Keratinocyte (primary cell): ENCODE measurements around the gene ANKRD18B.
"Not testable (repeated sequence)": the region's sequence is repeated elsewhere in the genome, so short reads cannot be mapped to it uniquely, and the experiment has no call there.

Experiments
- EZH2 ChIP-seq: IDR thresholded peaks from one replicate; pipeline ENCODE4 v1.6.1; 2012; ENCODE audit warnings: inconsistent platforms, mild to moderate bottlenecking, low read length, moderate library complexity
- TF ChIP-seq, protein P1 (sequence below), 3 experiments: IDR thresholded peaks in 1 of 3; conservative IDR thresholded peaks in 1 of 3; optimal IDR thresholded peaks in 1 of 3; 2 replicates in 2 of 3; 3 replicates in 1 of 3; pipeline versions ENCODE3 to v1.5.1; 2011; ENCODE audit warnings: low read length in 3 of 3, mild to moderate bottlenecking in 3 of 3, moderate library complexity in 2 of 3, control low read depth in 1 of 3, inconsistent platforms in 1 of 3; ENCODE audit not compliant: insufficient read depth in 2 of 3; ENCODE audit errors: extremely low read depth in 1 of 3

DNA sequence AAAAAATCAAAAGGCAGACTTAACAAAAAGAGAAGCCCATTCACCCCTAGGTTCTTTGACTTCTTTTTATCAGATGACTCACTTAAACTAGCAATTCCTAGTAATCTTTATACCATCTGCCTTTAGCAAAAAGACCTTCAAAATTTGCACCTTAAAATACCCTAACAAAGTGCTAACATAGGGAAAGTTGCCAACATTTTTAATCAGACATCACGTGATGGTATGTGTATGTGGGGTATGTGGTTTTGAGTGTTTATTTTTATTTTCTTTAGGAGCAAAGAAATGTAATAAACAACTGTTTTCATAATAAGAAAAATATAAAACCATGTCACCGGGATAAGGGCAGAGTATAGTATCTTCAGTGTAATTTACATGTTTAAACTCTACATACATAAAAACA lies 30.2 kb upstream of the ANKRD18B start:
- TF ChIP-seq, protein P1, sequence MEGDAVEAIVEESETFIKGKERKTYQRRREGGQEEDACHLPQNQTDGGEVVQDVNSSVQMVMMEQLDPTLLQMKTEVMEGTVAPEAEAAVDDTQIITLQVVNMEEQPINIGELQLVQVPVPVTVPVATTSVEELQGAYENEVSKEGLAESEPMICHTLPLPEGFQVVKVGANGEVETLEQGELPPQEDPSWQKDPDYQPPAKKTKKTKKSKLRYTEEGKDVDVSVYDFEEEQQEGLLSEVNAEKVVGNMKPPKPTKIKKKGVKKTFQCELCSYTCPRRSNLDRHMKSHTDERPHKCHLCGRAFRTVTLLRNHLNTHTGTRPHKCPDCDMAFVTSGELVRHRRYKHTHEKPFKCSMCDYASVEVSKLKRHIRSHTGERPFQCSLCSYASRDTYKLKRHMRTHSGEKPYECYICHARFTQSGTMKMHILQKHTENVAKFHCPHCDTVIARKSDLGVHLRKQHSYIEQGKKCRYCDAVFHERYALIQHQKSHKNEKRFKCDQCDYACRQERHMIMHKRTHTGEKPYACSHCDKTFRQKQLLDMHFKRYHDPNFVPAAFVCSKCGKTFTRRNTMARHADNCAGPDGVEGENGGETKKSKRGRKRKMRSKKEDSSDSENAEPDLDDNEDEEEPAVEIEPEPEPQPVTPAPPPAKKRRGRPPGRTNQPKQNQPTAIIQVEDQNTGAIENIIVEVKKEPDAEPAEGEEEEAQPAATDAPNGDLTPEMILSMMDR (optimal IDR thresholded peaks at IDR 0.05 in 1 of 3, IDR thresholded peaks at IDR 0.05 in 1 of 3, conservative IDR thresholded peaks at IDR 0.05 in 1 of 3; ENCODE audit: extremely low read depth in 1 of 3, insufficient read depth in 2 of 3, low read length in 3 of 3) = not testable (repeated sequence)
- TF ChIP-seq EZH2 = not testable (repeated sequence)
